GM18498 (cell line): Measurements from ENCODE around the gene KCNQ5.
A peak's percentile ranks its signal among the peaks of the same experiment; 100 is the strongest.

Experiments
- ATAC-seq: cut with Tn5 transposase; IDR thresholded peaks from one replicate; pipeline ENCODE4 v1.9.1; 2021; ENCODE audit warnings: mild to moderate bottlenecking, moderate library complexity; ENCODE audit not compliant: unreplicated experiment

The KCNQ5 gene

GRCh38 chr6:73042892-73043291 lies 421.0 kb downstream of the KCNQ5 start:
- ATAC-seq, result no peak

GRCh38 chr6:73043446-73043845 lies 421.6 kb downstream of the KCNQ5 start:
- no peak for ATAC-seq

- ATAC-seq, result no peak
These were observed 423.7 kb downstream of the KCNQ5 start for GRCh38 chr6:73045609-73046008.

GRCh38 chr6:73047801-73048200 lies 425.9 kb downstream of the KCNQ5 start:
- ATAC-seq, result no peak

GRCh38 chr6:73049971-73050594 lies 428.2 kb downstream of the KCNQ5 start:
- no peak for ATAC-seq

GRCh38 chr6:73050706-73051105 lies 428.8 kb downstream of the KCNQ5 start:
- no peak for ATAC-seq

GRCh38 chr6:73051147-73051546 lies 429.3 kb downstream of the KCNQ5 start:
- ATAC-seq, result no peak

GRCh38 chr6:73054958-73055357 lies 433.1 kb downstream of the KCNQ5 start:
- ATAC-seq, result no peak

GRCh38 chr6:73058736-73059135 lies 436.9 kb downstream of the KCNQ5 start:
- ATAC-seq, result no peak

GRCh38 chr6:73062130-73062529 lies 440.3 kb downstream of the KCNQ5 start:
- no peak for ATAC-seq

- ATAC-seq, result no peak
These were observed 441.0 kb downstream of the KCNQ5 start for GRCh38 chr6:73062837-73063236.

- no peak for ATAC-seq
These were observed 442.4 kb downstream of the KCNQ5 start for GRCh38 chr6:73064266-73064665.

GRCh38 chr6:73073238-73073637 lies 451.4 kb downstream of the KCNQ5 start:
- ATAC-seq, result no peak

- ATAC-seq, result no peak
These were observed 452.3 kb downstream of the KCNQ5 start for GRCh38 chr6:73074175-73074574.

GRCh38 chr6:73076211-73076954 lies 454.5 kb downstream of the KCNQ5 start:
- no peak for ATAC-seq

- ATAC-seq, result no peak
These were observed 456.5 kb downstream of the KCNQ5 start for GRCh38 chr6:73078333-73078862.

GRCh38 chr6:73078908-73079610 lies 457.2 kb downstream of the KCNQ5 start:
- no peak for ATAC-seq

GRCh38 chr6:73079611-73079955 lies 457.7 kb downstream of the KCNQ5 start:
- ATAC-seq, result no peak

- ATAC-seq, result peak; percentile 63
These were observed 458.1 kb downstream of the KCNQ5 start for GRCh38 chr6:73079978-73080377.

GRCh38 chr6:73081955-73082354 lies 460.1 kb downstream of the KCNQ5 start:
- no peak for ATAC-seq

GRCh38 chr6:73083886-73084285 lies 462.0 kb downstream of the KCNQ5 start:
- ATAC-seq, result no peak

- ATAC-seq, result no peak
These were observed 463.6 kb downstream of the KCNQ5 start for GRCh38 chr6:73085443-73085871.
